Endothelial cell of umbilical vein (primary cell): ENCODE results near the gene NELFCD. TPM values are rescaled to one million over a fixed set of nuclear protein-coding genes. Genes with fewer than 3 reads are reported as not detected.

Experiments
- BruUV-seq: library from RNA; stranded (reverse); fragments of 400-500 nt; replicated peaks from 2 replicates; lab custom pipeline; 2021; lab: Mats Ljungman, UMichigan
- CTCF ChIA-PET: fragments of 300-600, 350-600 bp; sonication (Branson Sonifier 250); formaldehyde crosslinking; loops from one replicate; lab custom pipeline; 2021; ENCODE audit warnings: antibody characterized with exemption, inconsistent platforms; lab: Charles Lee
- POLR2A ChIA-PET: fragments of 300-600, 350-600 bp; sonication (Branson Sonifier 250); formaldehyde crosslinking; loops from one replicate; lab custom pipeline; 2021; ENCODE audit warnings: antibody characterized with exemption, inconsistent platforms; lab: Charles Lee
- DNase-seq: peaks from one replicate; pipeline ENCODE4 v3.0.0-alpha.2; 2011; ENCODE audit warnings: low read depth, low spot score
- FAIRE-seq: peaks from 2 replicates; lab custom pipeline; 2011; peaks lifted over from hg19 to GRCh38; lab: Jason Lieb, UNC
- H2AFZ ChIP-seq: 2 replicates; pipeline ENCODE4 v1.6.0; 2012; ENCODE audit warnings: low read depth, low read length, control low read depth, inconsistent platforms
- H3K27ac ChIP-seq: 2 replicates; pipeline ENCODE4 v1.5.1; 2011; ENCODE audit warnings: low read depth, mild to moderate bottlenecking, control low read depth, low read length, moderate library complexity; ENCODE audit not compliant: insufficient read depth
- H3K27me3 ChIP-seq, 2 experiments: 2 replicates each; pipeline versions ENCODE4 v1.6.0 to v1.6.1; 2011; ENCODE audit warnings: low read length in 2 of 2, mixed read lengths in 1 of 2; ENCODE audit not compliant: control insufficient read depth in 2 of 2, insufficient read depth in 2 of 2
- H3K36me3 ChIP-seq, 2 experiments: 2 replicates in 1 of 2; 3 replicates in 1 of 2; pipeline ENCODE4 v1.5.1; 2011; ENCODE audit warnings: low read length in 2 of 2, mild to moderate bottlenecking in 1 of 2, moderate library complexity in 1 of 2; ENCODE audit not compliant: control insufficient read depth in 2 of 2, insufficient read depth in 2 of 2; ENCODE audit errors: extremely low read depth in 1 of 2
- H3K4me1 ChIP-seq: 3 replicates; pipeline ENCODE4 v1.5.1; 2011; ENCODE audit warnings: mild to moderate bottlenecking, low read length; ENCODE audit not compliant: control insufficient read depth, insufficient read depth; ENCODE audit errors: extremely low read depth
- H3K4me2 ChIP-seq: 2 replicates; pipeline ENCODE4 v1.6.1; 2011; ENCODE audit warnings: low read length, control low read depth, mixed read lengths; ENCODE audit not compliant: insufficient read depth
- H3K4me3 ChIP-seq, 3 experiments: fragments of 200-600 bp in 1 of 3; sonication (generic), shearing (Covaris generic) in 1 of 3; replicated peaks in 1 of 3; 2 replicates each; pipeline ENCODE4 v1.5.1; 2011 to 2016; ENCODE audit warnings: control low read depth in 3 of 3, low read length in 3 of 3, mild to moderate bottlenecking in 2 of 3, inconsistent platforms in 1 of 3, low read depth in 1 of 3, moderate library complexity in 1 of 3; ENCODE audit not compliant: insufficient read depth in 1 of 3
- H3K79me2 ChIP-seq: 2 replicates; pipeline ENCODE4 v1.6.0; 2012; ENCODE audit warnings: low read length, inconsistent platforms; ENCODE audit not compliant: control insufficient read depth, insufficient read depth
- H3K9ac ChIP-seq: replicated peaks from 2 replicates; pipeline ENCODE3; 2011; ENCODE audit warnings: low read length, control low read depth; ENCODE audit not compliant: insufficient read depth; ENCODE audit errors: extremely low read depth
- H3K9me1 ChIP-seq: replicated peaks from 3 replicates; pipeline ENCODE4 v1.6.0; 2011; ENCODE audit warnings: mild to moderate bottlenecking, low read length; ENCODE audit not compliant: control insufficient read depth, insufficient read depth; ENCODE audit errors: extremely low read depth
- H3K9me3 ChIP-seq: replicated peaks from 2 replicates; pipeline ENCODE4 v1.5.1; 2012; ENCODE audit warnings: low read length, inconsistent platforms; ENCODE audit not compliant: control insufficient read depth, insufficient read depth
- H4K20me1 ChIP-seq: replicated peaks from 2 replicates; pipeline ENCODE3; 2011; ENCODE audit warnings: mild to moderate bottlenecking, low read length; ENCODE audit not compliant: control insufficient read depth, insufficient read depth; ENCODE audit errors: extremely low read depth
- CTCF ChIP-seq, 2 donors: IDR thresholded peaks; 1 replicate in 1 of 2; 2 replicates in 1 of 2; pipeline ENCODE4 v1.5.1; 2011; ENCODE audit warnings: low read length in 2 of 2, mild to moderate bottlenecking in 2 of 2, moderate library complexity in 2 of 2, control low read depth in 1 of 2, inconsistent platforms in 1 of 2, low read depth in 1 of 2; ENCODE audit not compliant: insufficient read depth in 1 of 2; ENCODE audit errors: extremely low read depth in 1 of 2
- EZH2 ChIP-seq: IDR thresholded peaks from 2 replicates; pipeline ENCODE4 v1.6.1; 2012; ENCODE audit warnings: borderline replicate concordance, low read depth, mild to moderate bottlenecking, moderate library complexity, low read length, inconsistent platforms; ENCODE audit not compliant: severe bottlenecking
- FOS ChIP-seq: IDR thresholded peaks from 2 replicates; pipeline ENCODE4 v1.6.1; 2011; ENCODE audit warnings: mild to moderate bottlenecking, low read length, moderate library complexity, borderline replicate concordance; ENCODE audit not compliant: insufficient read depth
- GATA2 ChIP-seq: IDR thresholded peaks from 2 replicates; pipeline ENCODE4 v1.7.0; 2011; ENCODE audit warnings: low read depth, mild to moderate bottlenecking, moderate library complexity, mixed read lengths, low read length; ENCODE audit not compliant: insufficient read length, insufficient read depth
- JUN ChIP-seq: IDR thresholded peaks from 2 replicates; pipeline ENCODE4 v1.6.1; 2011; ENCODE audit warnings: borderline replicate concordance, low read depth; ENCODE audit not compliant: insufficient read length, insufficient read depth
- MAX ChIP-seq: IDR thresholded peaks from 2 replicates; pipeline ENCODE4 v1.6.1; 2011; ENCODE audit not compliant: insufficient read depth, insufficient read length
- MYC ChIP-seq: IDR thresholded peaks from one replicate; pipeline ENCODE4 v1.6.1; 2011; ENCODE audit warnings: mild to moderate bottlenecking, low read depth, low read length
- POLR2A ChIP-seq: IDR thresholded peaks from 2 replicates; pipeline ENCODE4 v1.6.1; 2012; ENCODE audit warnings: low read depth, mild to moderate bottlenecking, control low read depth, low read length
- POLR2AphosphoS5 ChIP-seq: IDR thresholded peaks from 2 replicates; pipeline ENCODE4 v1.6.1; 2012; ENCODE audit warnings: low read depth, mild to moderate bottlenecking, control low read depth, low read length, moderate library complexity; ENCODE audit not compliant: insufficient read depth
- dilution Hi-C: fragments of 300-500 bp; cut with MboI; formaldehyde crosslinking; loops from one replicate; pipeline ENCODE4 v1.15.0; 2019; ENCODE audit warnings: low sequenced_read_pairs; ENCODE audit not compliant: extremely low pct_ligation_motif_present
- intact Hi-C: fragments of 100-400 bp; cut with micrococcal nuclease; formaldehyde crosslinking; loops from one replicate; pipeline ENCODE4 v1.10.0; 2022
- polyA plus RNA-seq, 4 experiments: library from polyadenylated mRNA; depleted of rRNA in 3 of 4; stranded (reverse) in 3 of 4; unstranded in 1 of 4; fragments of >200 nt; gene quantifications; 2 replicates each; pipeline versions ENCODE4 v1.2.1 to v1.2.3, GENCODE V29; 2011 to 2012; ENCODE audit warnings: missing spikeins in 1 of 4
- total RNA-seq: library from RNA; stranded (reverse); gene quantifications from 2 replicates; pipeline ENCODE4 v1.2.3, GENCODE V29; 2021

Gene NELFCD
- total and polyA plus RNA-seq, 2 donors (not counting 3 experiments of a cell fraction or from before 2014, with no cell fraction given), result 90.1 to 92.5 TPM

GRCh38 chr20:58959652-58960051 lies 21.4 kb upstream of the NELFCD start:
- Histone ChIP-seq H3K9ac (no peak overlapping the region), H3K4me3 (no peak overlapping the region), H3K79me2 (no peaks in the 10 kb centered on the region), H3K27ac (no peak overlapping the region), H3K4me2 (no peak overlapping the region), H3K9me1 (no peaks in the 10 kb centered on the region), H3K27me3 (peaks cover 0 to 2% of the 10 kb centered on the region in 2 experiments), H2AFZ (no peak overlapping the region), H3K4me1 (no peaks in the 10 kb centered on the region), H3K9me3 (no peaks in the 10 kb centered on the region), H4K20me1 (no peaks in the 10 kb centered on the region), H3K36me3 (no peaks in the 10 kb centered on the region)
- DNase-seq (no peak), FAIRE-seq (no peak)
- ChIA-PET CTCF (no interaction called here), POLR2A (no interaction called here)
- TF ChIP-seq POLR2A (no peak), GATA2 (no peak), FOS (no peak), CTCF (IDR thresholded peaks at IDR 0.05; ENCODE audit: extremely low read depth in 1 of 2, insufficient read depth in 1 of 2, low read depth in 1 of 2, low read length in 2 of 2) (no peak), MYC (no peak), EZH2 (no peak), JUN (no peak), MAX (no peak), POLR2AphosphoS5 (no peak)
- intact Hi-C loops, result no loop called here
- no TSS peak for BruUV-seq
- dilution Hi-C loops, result no loop called here
